MM.1S (cell line): ENCODE data around the gene PLOD3.

ENCODE experiments used
- DNase-seq: peaks from one replicate; pipeline ENCODE4 v3.0.0-alpha.2; 2015
- H2AFZ ChIP-seq: fragments of 300-600 bp; sonication (generic); 2 replicates; pipeline ENCODE4 v1.6.0; 2016; ENCODE audit warnings: antibody characterized with exemption, low read length
- H3F3A ChIP-seq: fragments of 300-600 bp; sonication (generic); 2 replicates; pipeline ENCODE4 v1.6.1; 2016; ENCODE audit warnings: mild to moderate bottlenecking, antibody characterized with exemption, low read length, moderate library complexity, mixed read lengths; ENCODE audit not compliant: insufficient read depth
- H3K27ac ChIP-seq: fragments of 300-600 bp; sonication (generic); 2 replicates; pipeline ENCODE4 v1.5.1; 2016; ENCODE audit warnings: mild to moderate bottlenecking, low read length
- H3K27me3 ChIP-seq: fragments of 300-600 bp; sonication (generic); replicated peaks from 2 replicates; pipeline ENCODE4 v1.6.0; 2016; ENCODE audit warnings: low read length; ENCODE audit not compliant: insufficient read depth
- H3K36me3 ChIP-seq: fragments of 300-600 bp; sonication (generic); replicated peaks from 2 replicates; pipeline ENCODE4 v1.6.1; 2016; ENCODE audit warnings: mild to moderate bottlenecking, low read length, mixed read lengths; ENCODE audit not compliant: insufficient read depth
- H3K4me1 ChIP-seq: fragments of 300-600 bp; sonication (generic); 2 replicates; pipeline ENCODE4 v1.6.1; 2016; ENCODE audit warnings: low read length, mixed read lengths
- H3K4me2 ChIP-seq: fragments of 300-600 bp; sonication (generic); 2 replicates; pipeline ENCODE4 v1.6.0; 2016; ENCODE audit warnings: low read depth, low read length
- H3K4me3 ChIP-seq: fragments of 300-600 bp; sonication (generic); 2 replicates; pipeline ENCODE4 v1.5.1; 2016; ENCODE audit warnings: low read length, mixed read lengths
- H3K79me2 ChIP-seq: fragments of 300-600 bp; sonication (generic); 2 replicates; pipeline ENCODE4 v1.6.1; 2016; ENCODE audit warnings: mixed run types, low read length, mixed read lengths
- H3K9ac ChIP-seq: fragments of 300-600 bp; sonication (generic); 2 replicates; pipeline ENCODE4 v1.6.1; 2016; ENCODE audit warnings: low read length, mixed read lengths
- H3K9me2 ChIP-seq: fragments of 300-600 bp; sonication (generic); replicated peaks from 2 replicates; pipeline ENCODE4 v1.6.1; 2016; ENCODE audit warnings: mild to moderate bottlenecking, low read length, mixed read lengths; ENCODE audit not compliant: insufficient read depth
- H3K9me3 ChIP-seq: fragments of 300-600 bp; sonication (generic); replicated peaks from 2 replicates; pipeline ENCODE4 v1.6.1; 2016; ENCODE audit warnings: mild to moderate bottlenecking, low read length, mixed read lengths; ENCODE audit not compliant: insufficient read depth
- H4K20me1 ChIP-seq: fragments of 300-600 bp; sonication (generic); 2 replicates; pipeline ENCODE4 v1.6.1; 2016; ENCODE audit warnings: mild to moderate bottlenecking, low read length, moderate library complexity, mixed read lengths; ENCODE audit not compliant: insufficient read depth
- EZH2 ChIP-seq: fragments of 300-600 bp; sonication (generic); optimal IDR thresholded peaks from 2 replicates; pipeline ENCODE3; 2017; ENCODE audit warnings: low read depth, mild to moderate bottlenecking, antibody characterized with exemption, low read length, mixed read lengths
- EZH2phosphoT487 ChIP-seq: fragments of 300-600 bp; sonication (generic); IDR thresholded peaks from 2 replicates; pipeline ENCODE4 v1.6.1; 2018; ENCODE audit warnings: antibody characterized with exemption, low read length
- TF ChIP-seq, protein P1 (sequence below): fragments of 300-600 bp; sonication (generic); IDR thresholded peaks from 2 replicates; pipeline ENCODE4 v1.5.1; 2016; ENCODE audit warnings: antibody characterized with exemption, low read length, mixed read lengths

The PLOD3 gene

DNA sequence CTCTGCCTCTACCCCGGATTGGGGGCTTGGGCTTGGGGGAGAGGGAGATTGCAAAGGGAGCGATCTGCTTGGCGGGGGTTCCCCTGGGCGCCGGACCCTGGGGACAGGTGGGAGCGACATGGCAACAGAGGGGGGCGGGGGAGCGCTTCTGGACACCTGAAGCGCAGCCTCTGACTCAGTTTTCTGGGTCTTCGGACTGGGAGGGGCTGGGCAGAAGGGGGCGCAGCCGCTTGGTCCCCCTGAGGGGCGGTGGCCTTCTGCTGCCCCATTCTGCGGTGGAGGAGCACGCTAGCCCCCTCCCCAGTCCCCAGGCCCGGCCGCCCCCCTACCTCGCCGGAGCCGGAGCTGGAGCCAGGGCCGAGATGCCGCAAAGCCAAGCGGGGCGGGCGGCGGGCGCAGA lies 37.7 kb downstream of the PLOD3 start:
- Histone ChIP-seq H3K36me3 (no peaks in the 10 kb centered on the region), H3K79me2 (no peaks in the 10 kb centered on the region), H3F3A (no peaks in the 10 kb centered on the region), H3K9me3 (no peaks in the 10 kb centered on the region), H3K27ac (no peak overlapping the region), H3K4me2 (no peak overlapping the region), H3K4me3 (no peak overlapping the region), H3K4me1 (0 out of 2 replicates have a peak, but pooled peaks cover 4% of the 10 kb centered on the region), H2AFZ (no peak overlapping the region), H3K27me3 (peaks cover 73% of the 10 kb centered on the region), H4K20me1 (no peaks in the 10 kb centered on the region), H3K9ac (no peak overlapping the region), H3K9me2 (no peaks in the 10 kb centered on the region)
- TF ChIP-seq EZH2phosphoT487 (no peak), EZH2 (no peak)
- TF ChIP-seq, protein P1, sequence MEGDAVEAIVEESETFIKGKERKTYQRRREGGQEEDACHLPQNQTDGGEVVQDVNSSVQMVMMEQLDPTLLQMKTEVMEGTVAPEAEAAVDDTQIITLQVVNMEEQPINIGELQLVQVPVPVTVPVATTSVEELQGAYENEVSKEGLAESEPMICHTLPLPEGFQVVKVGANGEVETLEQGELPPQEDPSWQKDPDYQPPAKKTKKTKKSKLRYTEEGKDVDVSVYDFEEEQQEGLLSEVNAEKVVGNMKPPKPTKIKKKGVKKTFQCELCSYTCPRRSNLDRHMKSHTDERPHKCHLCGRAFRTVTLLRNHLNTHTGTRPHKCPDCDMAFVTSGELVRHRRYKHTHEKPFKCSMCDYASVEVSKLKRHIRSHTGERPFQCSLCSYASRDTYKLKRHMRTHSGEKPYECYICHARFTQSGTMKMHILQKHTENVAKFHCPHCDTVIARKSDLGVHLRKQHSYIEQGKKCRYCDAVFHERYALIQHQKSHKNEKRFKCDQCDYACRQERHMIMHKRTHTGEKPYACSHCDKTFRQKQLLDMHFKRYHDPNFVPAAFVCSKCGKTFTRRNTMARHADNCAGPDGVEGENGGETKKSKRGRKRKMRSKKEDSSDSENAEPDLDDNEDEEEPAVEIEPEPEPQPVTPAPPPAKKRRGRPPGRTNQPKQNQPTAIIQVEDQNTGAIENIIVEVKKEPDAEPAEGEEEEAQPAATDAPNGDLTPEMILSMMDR = no peak
- DNase-seq = no peak

DNA sequence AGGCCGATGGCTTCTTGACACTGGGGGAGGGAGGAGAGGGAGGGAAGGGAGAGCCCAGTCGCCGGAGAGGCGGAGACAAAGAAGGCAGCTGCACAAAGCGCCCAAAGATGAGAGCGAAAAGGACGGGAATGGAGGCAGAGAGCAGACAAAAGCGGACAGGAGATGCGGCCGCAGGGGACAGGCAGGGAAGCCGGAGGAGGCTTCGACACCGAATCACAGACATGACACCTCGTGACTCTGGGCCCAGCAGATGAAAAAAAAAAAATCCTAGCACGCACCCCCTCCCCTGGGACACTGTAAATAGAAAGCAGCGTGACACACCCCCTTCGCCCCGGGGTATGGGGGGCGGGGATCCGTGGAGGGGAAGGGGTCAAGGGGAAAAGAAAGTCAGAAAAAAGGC lies 38.3 kb downstream of the PLOD3 start:
- H3K36me3 ChIP-seq = no peaks in the 10 kb centered on the region
- H3K9ac ChIP-seq = no peak overlapping the region
- no peaks in the 10 kb centered on the region for H3F3A ChIP-seq
- no peaks in the 10 kb centered on the region for H3K9me2 ChIP-seq
- no peaks in the 10 kb centered on the region for H4K20me1 ChIP-seq
- H3K4me1 ChIP-seq = 0 out of 2 replicates have a peak, but pooled peaks cover 4% of the 10 kb centered on the region
- H3K4me2 ChIP-seq = 0 out of 2 replicates have a peak overlapping the region, but pooled peaks have one; percentile 18
- TF ChIP-seq, protein P1 = no peak
- TF ChIP-seq EZH2 (no peak), EZH2phosphoT487 (no peak)
- no peaks in the 10 kb centered on the region for H3K79me2 ChIP-seq
- H2AFZ ChIP-seq = no peak overlapping the region
- peaks cover 73% of the 10 kb centered on the region for H3K27me3 ChIP-seq
- no peak for DNase-seq
- no peak overlapping the region for H3K27ac ChIP-seq
- H3K4me3 ChIP-seq = no peak overlapping the region
- H3K9me3 ChIP-seq = no peaks in the 10 kb centered on the region

DNA sequence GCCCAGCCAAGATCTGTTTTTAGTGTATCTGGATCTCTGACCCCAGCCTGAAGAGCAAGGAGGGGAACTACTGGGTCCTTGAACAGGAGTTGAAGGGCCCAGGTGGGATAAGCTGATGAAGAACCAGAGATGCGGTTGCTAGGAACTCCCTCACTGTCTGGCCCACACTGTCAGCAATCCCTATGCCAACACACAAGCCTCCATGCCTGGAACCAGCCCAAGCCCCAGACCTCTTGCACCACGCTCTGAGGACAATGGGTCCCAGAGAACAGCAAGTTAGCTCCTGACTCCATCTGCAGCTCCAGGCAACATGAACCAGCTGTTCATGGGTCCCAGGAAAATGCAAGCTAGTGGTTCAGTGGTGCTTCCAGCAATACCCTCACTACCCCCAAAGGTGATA lies 39.7 kb downstream of the PLOD3 start:
- Histone ChIP-seq H3K9ac (no peak overlapping the region), H2AFZ (no peak overlapping the region), H3K79me2 (no peaks in the 10 kb centered on the region), H3F3A (no peaks in the 10 kb centered on the region), H4K20me1 (no peaks in the 10 kb centered on the region), H3K36me3 (no peaks in the 10 kb centered on the region), H3K27ac (no peak overlapping the region), H3K9me3 (no peaks in the 10 kb centered on the region), H3K4me2 (no peak overlapping the region), H3K9me2 (no peaks in the 10 kb centered on the region), H3K4me1 (0 out of 2 replicates have a peak, but pooled peaks cover 4% of the 10 kb centered on the region), H3K4me3 (no peak overlapping the region), H3K27me3 (peaks cover 88% of the 10 kb centered on the region)
- TF ChIP-seq EZH2phosphoT487 (no peak), EZH2 (no peak)
- TF ChIP-seq, protein P1 = no peak
- DNase-seq = no peak
